NCI-H82 treated with DMSO at 0.1 percent for 48 hours (cell line): Measurements from ENCODE around the gene TANGO2.

Experiments used
- DNase-seq: peaks from one replicate; lab custom pipeline; 2025; ENCODE audit not compliant: unreplicated experiment; lab: John Stamatoyannopoulos, UW

The TANGO2 gene

GRCh38 chr22:20096574-20097420 is 75.9 kb downstream of the TANGO2 start:
- no peak for DNase-seq

- no peak for DNase-seq
Observed at GRCh38 chr22:20099099-20099711, 78.3 kb downstream of the TANGO2 start.

- DNase-seq: no peak
Observed at GRCh38 chr22:20101638-20102037, 80.7 kb downstream of the TANGO2 start.

GRCh38 chr22:20102203-20102780 is 81.4 kb downstream of the TANGO2 start:
- DNase-seq: no peak

- no peak for DNase-seq
Observed at GRCh38 chr22:20105456-20106204, 84.7 kb downstream of the TANGO2 start.

- DNase-seq: no peak
Observed at GRCh38 chr22:20106205-20106848, 85.4 kb downstream of the TANGO2 start.

- DNase-seq: no peak
Observed at GRCh38 chr22:20106849-20107237, 85.9 kb downstream of the TANGO2 start.

GRCh38 chr22:20107471-20107901 is 86.6 kb downstream of the TANGO2 start:
- DNase-seq: no peak

- DNase-seq: no peak
Observed at GRCh38 chr22:20107951-20108756, 87.2 kb downstream of the TANGO2 start.

GRCh38 chr22:20108757-20109230 is 87.9 kb downstream of the TANGO2 start:
- no peak for DNase-seq

- no peak for DNase-seq
Observed at GRCh38 chr22:20109411-20110358, 88.8 kb downstream of the TANGO2 start.

- no peak for DNase-seq
Observed at GRCh38 chr22:20110359-20110985, 89.6 kb downstream of the TANGO2 start.

- no peak for DNase-seq
Observed at GRCh38 chr22:20111045-20111688, 90.3 kb downstream of the TANGO2 start.

GRCh38 chr22:20111689-20112622 is 91.0 kb downstream of the TANGO2 start:
- DNase-seq: no peak

- DNase-seq: no peak
Observed at GRCh38 chr22:20112623-20113511, 92.0 kb downstream of the TANGO2 start.
